Measurements from ENCODE around the gene GNB5. TPM values are rescaled to one million over a fixed set of nuclear protein-coding genes. Genes with fewer than 3 reads are reported as not detected.

The GNB5 gene
- total RNA-seq, 2 donors from 2014 or later: 27.9 to 43.2 TPM

- H3K27ac ChIP-seq: no peak overlapping the region
- no peaks in the 10 kb centered on the region for H3K9me3 ChIP-seq
- no peaks in the 10 kb centered on the region for H3K27me3 ChIP-seq (replicated peaks; ENCODE audit: insufficient read depth)
- peaks cover 0 to 9% of the 10 kb centered on the region in 2 donors for H3K4me1 ChIP-seq (ENCODE audit: control insufficient read depth in 1 of 2, low read depth in 2 of 2)
- DNase-seq (ENCODE audit: low spot score) (no peak), ATAC-seq (ENCODE audit: insufficient number of reproducible peaks, low FRiP score, low read depth) (no peak)
- H3K4me3 ChIP-seq: no peak overlapping the region
- H3K36me3 ChIP-seq: no peaks in the 10 kb centered on the region
- no peak for TF ChIP-seq CTCF (IDR thresholded peaks at IDR 0.05)
Observed at GRCh38 chr15:52114261-52115055, 76.7 kb downstream of the GNB5 start.

- Histone ChIP-seq H3K4me1 (ENCODE audit: control insufficient read depth in 1 of 2, low read depth in 2 of 2) (peaks cover 0 to 9% of the 10 kb centered on the region in 2 donors), H3K27ac (no peak overlapping the region), H3K36me3 (no peaks in the 10 kb centered on the region), H3K9me3 (no peaks in the 10 kb centered on the region), H3K27me3 (replicated peaks; ENCODE audit: insufficient read depth) (no peaks in the 10 kb centered on the region), H3K4me3 (no peak overlapping the region)
- ATAC-seq (ENCODE audit: insufficient number of reproducible peaks, low FRiP score, low read depth): no peak
- no peak for TF ChIP-seq CTCF (IDR thresholded peaks at IDR 0.05)
- DNase-seq (ENCODE audit: low spot score): no peak
Observed at GRCh38 chr15:52113708-52114107, 77.5 kb downstream of the GNB5 start.

- no peak overlapping the region for H3K4me3 ChIP-seq
- H3K27me3 ChIP-seq (replicated peaks; ENCODE audit: insufficient read depth): no peaks in the 10 kb centered on the region
- no peak for DNase-seq (ENCODE audit: low spot score)
Observed at GRCh38 chr15:52113235-52113634, 78.0 kb downstream of the GNB5 start.

GRCh38 chr15:52112203-52112750, 78.9 kb downstream of the GNB5 start:
- DNase-seq (ENCODE audit: low spot score): no peak
- H3K27me3 ChIP-seq (replicated peaks; ENCODE audit: insufficient read depth): no peaks in the 10 kb centered on the region
- no peak overlapping the region for H3K27ac ChIP-seq
- no peak for TF ChIP-seq CTCF (IDR thresholded peaks at IDR 0.05)
- peak overlapping the region; percentile 70 for H3K4me3 ChIP-seq
- H3K9me3 ChIP-seq: no peaks in the 10 kb centered on the region
- no peak for ATAC-seq (ENCODE audit: insufficient number of reproducible peaks, low FRiP score, low read depth)
- H3K36me3 ChIP-seq: no peaks in the 10 kb centered on the region
- peaks cover 0 to 9% of the 10 kb centered on the region in 2 donors for H3K4me1 ChIP-seq (ENCODE audit: control insufficient read depth in 1 of 2, low read depth in 2 of 2)

More at GRCh38 chr15:52113235-52113634, 78.0 kb downstream of the GNB5 start:
- H3K27ac ChIP-seq: no peak overlapping the region
- TF ChIP-seq CTCF (IDR thresholded peaks at IDR 0.05): no peak
- no peak for ATAC-seq (ENCODE audit: insufficient number of reproducible peaks, low FRiP score, low read depth)
- H3K9me3 ChIP-seq: no peaks in the 10 kb centered on the region
- peaks cover 0 to 9% of the 10 kb centered on the region in 2 donors for H3K4me1 ChIP-seq (ENCODE audit: control insufficient read depth in 1 of 2, low read depth in 2 of 2)
- H3K36me3 ChIP-seq: no peaks in the 10 kb centered on the region

GRCh38 chr15:52111517-52112202, 79.5 kb downstream of the GNB5 start:
- TF ChIP-seq CTCF (IDR thresholded peaks at IDR 0.05): no peak
- Histone ChIP-seq H3K4me3 (peak overlapping the region; percentile 70), H3K27me3 (replicated peaks; ENCODE audit: insufficient read depth) (no peaks in the 10 kb centered on the region), H3K27ac (no peak overlapping the region), H3K4me1 (ENCODE audit: control insufficient read depth in 1 of 2, low read depth in 2 of 2) (peaks cover 0 to 9% of the 10 kb centered on the region in 2 donors), H3K9me3 (no peaks in the 10 kb centered on the region), H3K36me3 (no peaks in the 10 kb centered on the region)
- ATAC-seq (ENCODE audit: insufficient number of reproducible peaks, low FRiP score, low read depth) (no peak), DNase-seq (ENCODE audit: low spot score) (no peak)

Data from thoracic aorta (tissue), 2 donors.